GM23338 (cell line): ENCODE measurements around the gene UXS1.

Experiments
- EZH2 ChIP-seq: fragments of 200-600 bp; sonication (generic); IDR thresholded peaks from one replicate; pipeline ENCODE4 v1.8.0; 2017; ENCODE audit warnings: antibody characterized with exemption, mild to moderate bottlenecking, low read depth; ENCODE audit not compliant: unreplicated experiment
- NANOG ChIP-seq: IDR thresholded peaks from 2 replicates; pipeline ENCODE4 v1.6.1; 2016; ENCODE audit warnings: antibody characterized with exemption, borderline replicate concordance
- POLR2AphosphoS5 ChIP-seq: IDR thresholded peaks from 2 replicates; pipeline ENCODE4 v1.6.1; 2016; ENCODE audit warnings: antibody characterized with exemption, low read depth
- ZNF114 ChIP-seq: fragments of 250-450 bp; sonication (Bioruptor Pico); IDR thresholded peaks from 2 replicates; pipeline ENCODE4 v1.5.0; 2020; ENCODE audit warnings: mild to moderate bottlenecking, moderate library complexity
- TF ChIP-seq, protein P1 (sequence below), 2 experiments: fragments of 200-600 bp in 1 of 2; sonication (generic) in 1 of 2; conservative IDR thresholded peaks; 2 replicates each; pipeline versions ENCODE4 v1.5.1 to v1.6.1; 2016 to 2017; ENCODE audit warnings: antibody characterized with exemption in 2 of 2, low read depth in 2 of 2, mild to moderate bottlenecking in 2 of 2, moderate library complexity in 1 of 2
- TF ChIP-seq, protein P2 (sequence below): IDR thresholded peaks from one replicate; pipeline ENCODE4 v1.6.1; 2018; ENCODE audit warnings: antibody characterized with exemption; ENCODE audit not compliant: unreplicated experiment

- TF ChIP-seq, protein P1, sequence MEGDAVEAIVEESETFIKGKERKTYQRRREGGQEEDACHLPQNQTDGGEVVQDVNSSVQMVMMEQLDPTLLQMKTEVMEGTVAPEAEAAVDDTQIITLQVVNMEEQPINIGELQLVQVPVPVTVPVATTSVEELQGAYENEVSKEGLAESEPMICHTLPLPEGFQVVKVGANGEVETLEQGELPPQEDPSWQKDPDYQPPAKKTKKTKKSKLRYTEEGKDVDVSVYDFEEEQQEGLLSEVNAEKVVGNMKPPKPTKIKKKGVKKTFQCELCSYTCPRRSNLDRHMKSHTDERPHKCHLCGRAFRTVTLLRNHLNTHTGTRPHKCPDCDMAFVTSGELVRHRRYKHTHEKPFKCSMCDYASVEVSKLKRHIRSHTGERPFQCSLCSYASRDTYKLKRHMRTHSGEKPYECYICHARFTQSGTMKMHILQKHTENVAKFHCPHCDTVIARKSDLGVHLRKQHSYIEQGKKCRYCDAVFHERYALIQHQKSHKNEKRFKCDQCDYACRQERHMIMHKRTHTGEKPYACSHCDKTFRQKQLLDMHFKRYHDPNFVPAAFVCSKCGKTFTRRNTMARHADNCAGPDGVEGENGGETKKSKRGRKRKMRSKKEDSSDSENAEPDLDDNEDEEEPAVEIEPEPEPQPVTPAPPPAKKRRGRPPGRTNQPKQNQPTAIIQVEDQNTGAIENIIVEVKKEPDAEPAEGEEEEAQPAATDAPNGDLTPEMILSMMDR (conservative IDR thresholded peaks at IDR 0.05; ENCODE audit: low read depth in 2 of 2) = no peak
- TF ChIP-seq ZNF114 (CRISPR knock-in tag) (no peak), POLR2AphosphoS5 (no peak), EZH2 (no peak), NANOG (no peak)
- TF ChIP-seq, protein P2, sequence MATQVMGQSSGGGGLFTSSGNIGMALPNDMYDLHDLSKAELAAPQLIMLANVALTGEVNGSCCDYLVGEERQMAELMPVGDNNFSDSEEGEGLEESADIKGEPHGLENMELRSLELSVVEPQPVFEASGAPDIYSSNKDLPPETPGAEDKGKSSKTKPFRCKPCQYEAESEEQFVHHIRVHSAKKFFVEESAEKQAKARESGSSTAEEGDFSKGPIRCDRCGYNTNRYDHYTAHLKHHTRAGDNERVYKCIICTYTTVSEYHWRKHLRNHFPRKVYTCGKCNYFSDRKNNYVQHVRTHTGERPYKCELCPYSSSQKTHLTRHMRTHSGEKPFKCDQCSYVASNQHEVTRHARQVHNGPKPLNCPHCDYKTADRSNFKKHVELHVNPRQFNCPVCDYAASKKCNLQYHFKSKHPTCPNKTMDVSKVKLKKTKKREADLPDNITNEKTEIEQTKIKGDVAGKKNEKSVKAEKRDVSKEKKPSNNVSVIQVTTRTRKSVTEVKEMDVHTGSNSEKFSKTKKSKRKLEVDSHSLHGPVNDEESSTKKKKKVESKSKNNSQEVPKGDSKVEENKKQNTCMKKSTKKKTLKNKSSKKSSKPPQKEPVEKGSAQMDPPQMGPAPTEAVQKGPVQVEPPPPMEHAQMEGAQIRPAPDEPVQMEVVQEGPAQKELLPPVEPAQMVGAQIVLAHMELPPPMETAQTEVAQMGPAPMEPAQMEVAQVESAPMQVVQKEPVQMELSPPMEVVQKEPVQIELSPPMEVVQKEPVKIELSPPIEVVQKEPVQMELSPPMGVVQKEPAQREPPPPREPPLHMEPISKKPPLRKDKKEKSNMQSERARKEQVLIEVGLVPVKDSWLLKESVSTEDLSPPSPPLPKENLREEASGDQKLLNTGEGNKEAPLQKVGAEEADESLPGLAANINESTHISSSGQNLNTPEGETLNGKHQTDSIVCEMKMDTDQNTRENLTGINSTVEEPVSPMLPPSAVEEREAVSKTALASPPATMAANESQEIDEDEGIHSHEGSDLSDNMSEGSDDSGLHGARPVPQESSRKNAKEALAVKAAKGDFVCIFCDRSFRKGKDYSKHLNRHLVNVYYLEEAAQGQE = no peak
Observed at GRCh38 chr2:106062627-106063026, 131.5 kb downstream of the UXS1 start.
